ENCODE measurements around the gene GEMIN7.

GRCh38 chr19:45138303-45138751 is 59.3 kb downstream of the GEMIN7 start:
- TF ChIP-seq ZNF891 (CRISPR knock-in tag; IDR thresholded peaks at IDR 0.05) (no peak), ATF3 (CRISPR knock-in tag; IDR thresholded peaks at IDR 0.05) (no peak), REST (IDR thresholded peaks at IDR 0.05; ENCODE audit: borderline replicate concordance in 1 of 2, low read depth in 1 of 2, low read length in 2 of 2) (no peak)
